ENCODE data around the gene GALNT18.

Gene GALNT18

DNA sequence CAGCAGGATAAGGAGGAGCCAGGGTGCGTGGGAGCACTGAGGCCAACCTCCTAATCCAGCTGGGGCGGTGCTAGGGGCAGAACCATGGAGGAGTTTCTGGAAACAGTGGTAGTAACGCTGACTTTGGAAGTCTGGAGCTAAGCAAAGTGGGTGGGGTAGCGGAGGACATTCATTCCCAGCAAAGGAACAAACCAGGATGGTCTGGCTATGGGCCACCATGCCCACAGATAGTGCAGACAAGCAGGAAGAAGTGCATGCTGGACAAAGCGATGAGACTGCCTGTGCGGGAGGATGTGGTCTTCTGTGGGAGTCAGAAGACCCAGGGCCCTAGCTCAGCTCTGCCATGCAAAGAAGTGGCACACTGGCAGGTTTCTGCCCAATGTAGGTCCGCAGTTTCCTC is 197.1 kb downstream of the GALNT18 start:
- no peak for DNase-seq

DNA sequence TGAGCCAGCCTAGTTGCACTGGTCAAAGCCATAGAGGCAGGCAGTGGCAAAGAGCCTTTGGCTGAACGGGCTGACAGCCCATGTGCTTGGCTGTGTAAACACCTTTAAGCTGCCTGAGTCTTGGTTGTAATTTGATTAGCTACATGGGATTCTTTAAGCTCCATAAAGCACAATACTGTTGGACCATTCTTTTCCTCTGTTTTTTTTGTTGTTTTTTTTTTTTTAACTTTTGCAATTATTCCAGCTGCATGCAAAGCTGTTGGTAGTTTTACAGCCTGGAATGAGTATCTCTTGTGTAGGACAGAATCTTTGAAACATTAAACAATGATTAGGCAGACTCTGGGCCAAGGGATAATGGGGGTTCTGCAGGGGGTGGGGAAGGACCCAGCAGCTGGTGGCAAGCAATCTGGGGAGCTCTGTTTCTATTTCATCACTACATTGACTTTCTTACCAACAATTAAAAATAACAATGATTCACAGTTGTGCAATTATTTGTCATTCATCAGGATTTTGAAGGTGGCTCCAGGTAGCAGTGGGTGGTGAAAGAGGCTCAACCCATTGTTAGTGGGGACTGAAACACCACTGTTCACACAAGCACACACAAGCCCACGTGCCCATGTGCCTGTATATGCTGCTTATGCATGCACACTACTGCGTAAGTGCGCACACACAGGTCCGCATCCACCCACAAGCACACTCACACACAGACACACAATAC is 199.2 kb downstream of the GALNT18 start:
- no peak for DNase-seq

DNA sequence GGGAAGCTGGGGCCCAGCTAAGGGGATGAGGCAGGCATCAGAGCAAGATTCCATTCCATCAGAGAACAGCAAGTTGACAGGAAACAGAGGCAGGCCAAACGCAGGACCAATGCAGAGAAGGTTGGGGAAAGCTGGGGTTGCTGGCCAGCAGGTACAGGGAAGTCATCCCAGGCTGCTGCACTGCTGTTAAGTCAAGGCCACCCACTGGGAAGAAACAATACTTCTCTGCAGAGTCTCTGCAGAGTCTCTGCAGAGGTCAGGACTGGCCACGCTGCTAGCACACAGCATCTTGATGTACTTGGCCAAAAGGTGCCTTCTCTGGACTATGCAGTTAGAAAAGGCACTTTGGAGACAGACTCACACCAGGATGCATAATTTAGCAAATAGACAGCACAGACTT is 200.3 kb downstream of the GALNT18 start:
- DNase-seq, result no peak

DNA sequence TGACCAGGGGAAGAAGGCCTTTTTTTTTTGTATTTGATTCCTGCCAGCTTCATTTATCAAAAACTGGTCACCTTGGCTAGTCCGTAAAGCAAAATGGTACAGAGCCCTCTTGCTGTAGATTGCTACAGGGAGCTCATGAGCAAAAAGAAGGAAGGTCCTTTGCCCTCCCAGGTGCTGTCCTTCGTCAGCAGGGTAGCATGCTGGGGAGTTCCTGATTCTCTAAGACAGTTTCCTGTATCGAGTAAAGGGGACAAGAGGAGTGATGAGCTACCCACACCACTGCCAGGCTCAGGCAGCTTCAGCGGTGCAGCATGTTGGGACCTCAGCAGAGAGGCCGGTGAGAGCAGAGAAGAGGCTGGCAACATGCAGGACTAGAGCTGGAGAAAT is 200.9 kb downstream of the GALNT18 start:
- DNase-seq, result no peak

DNA sequence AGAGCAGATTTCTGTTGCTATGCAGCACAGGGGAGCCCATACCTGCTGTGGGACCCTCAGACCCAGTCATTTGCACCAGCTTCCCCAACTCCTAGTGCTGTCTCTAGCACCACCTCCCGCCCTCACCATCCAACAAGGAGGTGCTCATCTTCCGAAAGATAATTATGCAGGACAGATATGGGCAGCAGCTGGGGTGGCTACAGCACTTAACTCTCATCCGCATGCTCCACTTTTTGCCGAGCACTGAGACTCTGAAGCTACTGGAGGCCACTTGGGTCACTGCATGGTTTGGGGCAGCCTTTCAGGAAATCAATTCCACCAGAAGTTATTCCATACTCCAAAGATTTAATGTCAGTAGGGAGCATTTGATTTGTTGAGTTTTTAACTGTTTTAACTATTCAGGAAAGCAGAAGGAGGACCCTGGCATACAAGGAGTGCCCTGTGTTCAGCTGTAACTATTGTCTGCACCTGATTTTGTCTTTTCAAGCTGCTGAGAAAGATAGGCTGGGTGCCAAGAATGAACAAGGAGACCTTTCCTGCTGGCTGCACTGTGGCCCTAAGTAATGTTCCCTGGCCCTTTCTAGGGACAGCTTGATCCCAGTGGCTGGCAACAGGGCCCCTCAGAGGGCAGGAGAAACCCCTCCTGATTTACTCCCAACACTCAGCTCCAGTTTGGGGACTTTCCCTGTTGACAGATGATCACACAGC is 201.5 kb downstream of the GALNT18 start:
- DNase-seq, result no peak

DNA sequence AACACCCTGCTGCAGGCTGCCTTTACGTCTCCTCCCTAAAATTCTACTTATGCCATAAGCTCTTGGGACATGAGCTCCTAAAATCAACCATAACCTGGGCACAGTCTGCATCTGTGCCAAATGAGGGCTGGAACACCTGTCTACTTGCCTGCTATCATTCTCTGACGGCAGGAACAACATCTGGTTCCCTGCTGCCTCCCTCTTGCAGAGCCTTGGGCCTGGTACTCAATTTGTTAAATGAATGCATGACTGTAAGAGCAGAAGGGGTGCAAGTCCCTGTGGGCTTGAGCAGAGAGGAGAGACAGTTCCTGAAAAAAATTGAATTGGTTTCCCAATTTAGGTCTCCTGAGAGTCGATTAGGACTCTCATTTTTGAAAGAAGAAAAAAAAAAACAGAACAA is 202.1 kb downstream of the GALNT18 start:
- peak; percentile 15 for DNase-seq

DNA sequence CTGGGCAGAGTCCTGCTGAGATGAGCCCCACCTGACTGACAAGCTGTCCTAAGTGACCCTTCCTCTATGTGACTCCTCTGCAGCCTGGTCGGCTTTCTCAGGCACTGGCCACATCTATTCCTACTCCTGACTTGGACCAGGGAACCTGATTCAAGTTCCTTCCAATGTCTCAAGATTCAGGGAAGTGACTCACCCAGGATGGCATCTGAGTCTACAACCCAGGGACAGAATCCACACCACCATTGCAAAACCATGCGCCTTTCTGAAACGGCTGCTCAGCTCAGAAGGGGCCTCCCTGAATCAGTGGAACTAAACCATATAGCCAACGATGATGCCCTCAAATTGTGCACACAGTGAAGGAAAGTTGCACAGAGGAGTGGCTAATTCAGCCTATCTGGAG is 204.9 kb downstream of the GALNT18 start:
- DNase-seq, result no peak

DNA sequence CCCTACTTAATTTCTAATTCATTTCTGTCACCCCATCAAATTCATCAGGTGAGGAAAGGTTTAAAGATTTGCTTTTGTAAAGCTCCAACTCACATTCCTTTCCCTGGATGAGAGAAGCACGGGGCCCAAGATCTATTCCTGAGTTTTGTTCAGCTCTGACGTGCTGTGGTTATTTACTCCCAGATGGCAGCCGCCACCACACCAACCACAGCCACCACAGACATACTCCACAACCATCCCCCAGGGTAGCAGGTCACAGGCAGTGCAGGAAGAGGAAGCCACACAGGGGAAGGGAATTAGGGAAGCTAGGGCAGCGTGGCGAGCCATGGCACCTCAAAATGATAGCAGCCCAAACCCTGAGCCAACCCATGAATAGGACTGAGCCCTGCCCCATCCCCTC is 205.3 kb downstream of the GALNT18 start:
- peak; percentile 5 for DNase-seq

DNA sequence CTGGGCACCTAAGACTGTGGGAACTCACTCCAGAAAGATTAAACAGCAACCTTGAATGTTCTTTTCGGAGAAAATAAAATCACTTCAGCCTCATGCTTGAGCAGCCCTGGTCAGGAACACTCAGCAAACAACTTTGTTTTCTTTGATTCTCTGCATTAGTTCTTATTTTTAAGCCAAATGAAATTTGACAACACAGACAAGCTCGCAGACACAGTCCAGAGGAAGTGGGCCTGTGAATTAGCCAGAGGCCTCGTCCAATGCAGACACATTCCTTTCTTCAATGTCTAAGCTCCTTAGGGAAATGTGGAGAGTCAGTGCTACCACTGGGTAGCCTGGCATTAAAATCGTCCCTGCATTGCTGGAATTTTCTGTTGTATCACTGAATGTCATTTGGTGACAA is 205.9 kb downstream of the GALNT18 start:
- no peak for DNase-seq

DNA sequence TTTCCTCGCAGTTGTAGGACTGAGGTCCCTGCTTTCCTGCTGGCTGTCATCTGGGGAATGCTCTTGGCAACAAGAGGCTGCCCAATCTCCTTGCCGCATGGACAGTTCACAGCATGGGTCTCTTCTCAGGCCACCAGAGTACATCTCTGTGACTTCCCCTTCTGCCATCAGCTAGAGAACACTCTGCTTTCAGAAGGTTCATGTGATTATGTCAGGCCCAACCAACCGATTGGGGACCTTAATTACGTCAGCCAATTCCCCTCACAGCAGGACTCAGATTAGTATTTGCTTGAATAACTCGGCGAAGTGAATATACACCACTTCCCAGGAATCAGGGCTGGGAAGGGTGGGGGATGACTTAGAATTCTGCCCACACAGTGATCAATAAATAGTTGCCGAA is 206.8 kb downstream of the GALNT18 start:
- DNase-seq, result no peak

DNA sequence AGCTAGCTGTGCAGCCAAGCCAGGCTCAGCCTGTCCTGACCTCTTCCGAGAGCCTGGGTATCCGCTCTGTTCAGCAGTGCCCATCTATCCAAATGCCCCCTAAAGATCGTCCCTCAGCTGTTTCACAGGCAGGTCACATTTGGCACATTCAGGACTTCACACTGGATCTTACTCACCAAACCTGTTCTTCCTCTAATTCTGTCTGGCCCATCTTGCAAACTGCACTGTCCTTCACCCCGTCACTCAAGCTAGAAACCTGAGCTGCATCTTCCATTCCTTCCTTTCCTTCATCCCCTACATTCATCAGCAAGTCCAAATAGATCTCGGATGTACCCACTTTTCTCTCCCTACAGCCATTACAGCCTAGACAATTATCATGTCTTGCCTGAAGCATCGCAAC is 208.0 kb downstream of the GALNT18 start:
- no peak for DNase-seq

DNA sequence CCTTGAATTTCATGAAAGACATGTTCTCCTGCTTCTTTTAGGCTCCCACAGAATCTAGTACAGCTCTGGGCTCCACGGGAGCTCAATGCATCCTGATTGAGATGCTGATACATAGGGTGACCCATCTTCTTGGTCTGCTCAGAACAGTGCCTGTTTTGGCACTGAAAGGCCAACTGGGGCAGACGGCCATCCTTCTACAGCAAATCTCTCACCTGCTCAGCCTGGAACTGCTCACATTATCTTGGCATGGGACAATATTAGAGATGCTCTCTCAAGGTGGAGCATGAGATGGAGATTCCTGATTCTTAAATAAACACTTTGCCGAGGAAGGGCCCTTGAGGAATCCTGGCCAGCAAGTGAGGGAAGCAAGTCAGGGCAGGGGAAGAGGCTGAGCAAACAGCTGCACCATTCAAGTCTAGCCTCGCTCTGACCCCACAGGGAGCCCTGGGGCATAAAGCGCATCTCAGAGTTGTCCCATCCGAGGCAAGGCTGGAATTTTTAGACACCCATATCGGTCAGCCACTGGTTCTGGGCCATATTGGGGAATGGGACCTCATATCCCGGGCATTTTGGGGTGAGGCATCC is 210.3 kb downstream of the GALNT18 start:
- no peak for DNase-seq

DNA sequence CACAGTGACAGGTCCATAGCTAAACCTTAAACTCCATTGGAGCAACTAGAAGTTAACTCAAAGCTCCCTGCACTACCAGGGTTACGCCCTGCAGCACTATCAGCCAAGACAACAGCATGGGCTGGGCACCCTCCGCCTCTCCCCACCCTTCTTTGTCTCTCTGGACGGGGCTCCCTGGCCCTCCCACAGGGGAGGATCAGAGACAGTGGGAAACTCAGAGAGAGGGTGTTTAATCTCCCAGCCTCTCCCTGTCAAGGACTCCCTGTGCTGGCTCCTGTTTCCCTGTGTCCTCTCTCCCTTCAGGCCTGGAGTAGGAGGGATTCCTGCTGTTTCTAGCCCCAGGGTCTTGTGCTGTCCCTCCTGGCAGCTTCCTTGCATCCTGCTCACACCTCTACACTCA is 211.9 kb downstream of the GALNT18 start:
- DNase-seq, result no peak

DNA sequence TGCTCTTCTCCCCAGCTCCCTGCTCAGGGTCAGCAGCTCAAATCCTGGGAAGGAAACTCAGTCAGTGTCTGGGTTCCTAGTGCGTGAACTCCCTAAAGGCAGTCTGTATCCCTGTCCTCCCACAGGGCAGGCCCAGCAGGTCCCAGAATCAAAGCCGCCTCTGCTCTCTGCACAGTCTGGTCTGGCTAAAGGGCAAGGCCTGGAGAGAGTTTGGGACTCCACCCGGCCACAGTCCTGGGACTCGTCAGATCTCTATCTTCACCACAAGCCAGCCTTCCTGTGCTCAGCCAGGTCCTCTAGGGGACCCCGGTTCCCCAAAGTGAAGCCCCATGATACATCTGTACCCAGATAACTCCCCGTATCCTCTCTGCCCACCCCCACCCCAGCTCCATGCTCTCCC is 212.6 kb downstream of the GALNT18 start:
- no peak for DNase-seq

DNA sequence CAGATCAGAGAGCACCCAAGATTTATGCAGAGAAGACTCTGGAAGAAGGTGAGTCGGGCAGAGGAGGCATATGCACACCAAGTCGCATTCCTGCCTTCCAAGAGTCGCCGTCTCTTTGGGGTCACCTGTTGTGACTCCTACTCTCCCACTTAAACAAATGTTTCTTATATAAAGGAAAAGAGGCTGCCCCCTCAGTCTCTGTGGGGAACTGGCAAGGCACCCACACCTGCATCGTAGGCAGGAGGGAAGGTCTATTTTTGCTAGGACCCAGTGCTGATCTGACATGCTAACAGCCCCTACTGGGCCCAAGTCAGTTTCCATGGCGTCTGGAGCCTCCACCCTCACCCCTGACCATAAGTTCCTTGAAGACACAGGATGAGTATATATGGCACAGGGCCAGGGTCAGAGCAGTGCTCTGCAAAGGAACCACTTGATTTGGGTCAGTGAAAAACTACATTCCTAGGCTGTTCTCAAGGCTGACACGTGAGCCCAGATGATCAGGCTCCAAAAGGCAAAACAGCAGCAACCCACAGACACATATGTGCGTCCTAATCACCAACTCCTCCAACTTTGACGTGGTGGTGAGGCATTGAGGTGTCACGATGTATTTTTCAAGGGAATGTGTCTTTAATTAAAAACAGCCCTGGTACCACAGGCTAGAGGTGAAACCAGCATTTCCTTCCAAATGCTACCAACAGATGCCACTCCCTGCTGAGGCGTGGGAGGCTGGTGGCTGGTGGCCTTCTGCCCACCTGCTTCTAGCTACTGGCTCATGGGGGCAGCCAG is 213.2 kb downstream of the GALNT18 start:
- DNase-seq, result peak; percentile 3

DNA sequence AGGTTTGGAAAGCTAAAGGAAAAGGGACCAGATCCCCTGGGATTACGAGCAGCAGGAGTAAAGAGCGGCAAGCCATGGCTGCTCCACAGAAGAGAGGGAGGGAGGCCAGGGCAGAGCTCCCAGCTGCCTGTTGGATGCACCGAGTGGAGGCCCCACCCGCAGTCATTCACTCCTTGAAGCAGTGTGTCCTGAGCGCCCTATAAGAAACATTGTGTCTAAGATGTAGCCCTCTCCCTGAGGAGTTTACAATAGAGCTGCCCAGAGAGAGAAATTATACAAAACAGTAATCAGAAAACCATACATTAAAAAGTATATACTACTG is 214.1 kb downstream of the GALNT18 start:
- DNase-seq, result no peak

DNA sequence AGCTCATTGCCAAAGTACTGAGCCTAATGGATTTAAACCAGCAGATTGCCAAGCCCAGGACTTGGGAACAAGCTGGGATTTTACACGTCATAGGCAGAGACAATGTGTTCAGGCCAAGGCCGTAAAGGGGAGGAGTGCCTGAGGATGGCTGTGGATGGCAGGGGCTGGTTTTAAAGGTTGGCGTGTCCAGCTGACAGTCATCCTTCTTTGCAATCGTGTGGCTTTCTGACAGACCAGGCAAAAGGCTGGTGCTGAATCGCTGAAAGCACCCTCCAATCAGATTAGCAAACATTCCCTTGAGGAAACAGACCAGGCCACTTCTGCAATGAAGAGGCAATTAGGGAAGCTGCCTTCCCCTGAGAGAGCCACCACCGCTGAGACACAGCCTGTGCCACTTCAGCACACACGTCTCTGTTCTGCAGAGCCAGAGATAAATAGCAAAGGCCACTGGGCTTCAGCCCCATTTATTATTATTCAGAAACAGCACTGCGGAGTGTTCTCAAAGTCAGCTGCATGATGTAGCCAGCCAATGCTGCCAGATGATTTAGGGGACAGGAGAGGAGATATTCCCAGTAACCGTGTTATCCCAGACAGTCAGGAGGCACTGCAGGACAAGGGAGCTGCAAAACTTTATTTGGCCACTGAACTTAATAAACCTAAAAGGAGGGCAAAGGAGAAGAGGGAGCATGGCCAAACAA is 214.6 kb downstream of the GALNT18 start:
- DNase-seq, result no peak

DNA sequence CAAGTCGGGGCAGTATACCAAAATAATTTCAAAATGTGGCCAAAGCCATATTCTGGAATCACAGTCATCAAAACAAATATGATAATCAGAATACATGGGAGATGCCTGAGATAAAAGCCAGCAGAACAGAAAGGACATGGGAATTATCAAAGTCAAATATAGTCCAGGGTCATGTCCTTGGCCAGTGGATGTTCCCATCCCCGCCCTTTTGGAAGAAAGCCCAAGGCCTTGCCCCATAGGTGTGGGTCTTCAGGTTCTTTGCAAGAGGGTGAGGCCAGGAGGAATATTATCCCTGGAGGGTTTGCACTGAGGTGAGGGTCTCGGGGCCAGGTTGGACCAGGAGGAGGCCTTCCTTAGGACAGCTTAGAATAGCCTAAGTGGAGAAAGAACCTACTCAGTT is 215.2 kb downstream of the GALNT18 start:
- no peak for DNase-seq

DNA sequence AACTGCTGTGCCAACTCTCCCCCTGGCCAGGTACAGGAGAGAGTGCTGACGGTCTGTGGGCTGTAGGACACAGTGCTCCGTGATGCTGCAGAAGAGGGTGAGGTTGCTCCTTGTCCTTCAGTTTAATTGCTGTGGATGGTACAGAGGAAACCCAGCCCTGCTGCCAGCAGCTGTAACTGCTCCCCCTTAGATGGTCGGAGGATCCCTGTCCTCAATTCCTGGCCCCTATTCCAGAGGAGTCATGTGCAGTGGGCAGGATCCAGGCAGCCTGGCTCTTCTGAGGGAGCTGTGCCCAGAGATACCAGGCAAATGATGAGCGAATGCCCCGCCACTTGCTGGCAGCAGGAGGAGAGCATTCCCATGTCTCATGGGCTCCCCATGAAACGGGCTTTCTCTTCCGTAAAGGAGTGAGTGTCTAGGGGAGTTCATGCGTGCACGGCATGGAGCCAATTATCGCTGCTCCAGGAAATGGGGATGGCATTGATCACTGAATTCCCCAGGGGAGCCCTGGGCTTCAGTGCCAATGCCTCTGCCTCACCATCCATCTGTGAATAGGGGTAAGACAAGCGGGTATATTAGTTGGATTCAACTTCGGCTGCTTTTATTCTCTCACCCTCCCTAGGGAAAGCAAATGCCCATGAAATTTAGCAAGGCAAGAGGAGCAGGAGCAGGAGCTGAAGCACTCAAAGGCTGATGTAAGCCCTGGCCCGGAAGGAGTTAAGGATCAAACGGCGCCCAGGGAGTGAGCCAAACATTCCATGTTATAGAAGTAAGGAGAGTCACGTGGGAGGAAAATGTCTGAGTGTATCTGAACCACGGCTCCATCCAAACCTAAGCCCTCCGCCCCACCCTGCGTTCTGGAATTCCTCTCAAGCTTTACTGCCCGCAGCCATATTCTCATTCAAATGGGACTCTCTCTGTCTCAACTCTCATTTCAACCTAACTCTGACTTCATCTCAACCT is 217.8 kb downstream of the GALNT18 start:
- no peak for DNase-seq

DNA sequence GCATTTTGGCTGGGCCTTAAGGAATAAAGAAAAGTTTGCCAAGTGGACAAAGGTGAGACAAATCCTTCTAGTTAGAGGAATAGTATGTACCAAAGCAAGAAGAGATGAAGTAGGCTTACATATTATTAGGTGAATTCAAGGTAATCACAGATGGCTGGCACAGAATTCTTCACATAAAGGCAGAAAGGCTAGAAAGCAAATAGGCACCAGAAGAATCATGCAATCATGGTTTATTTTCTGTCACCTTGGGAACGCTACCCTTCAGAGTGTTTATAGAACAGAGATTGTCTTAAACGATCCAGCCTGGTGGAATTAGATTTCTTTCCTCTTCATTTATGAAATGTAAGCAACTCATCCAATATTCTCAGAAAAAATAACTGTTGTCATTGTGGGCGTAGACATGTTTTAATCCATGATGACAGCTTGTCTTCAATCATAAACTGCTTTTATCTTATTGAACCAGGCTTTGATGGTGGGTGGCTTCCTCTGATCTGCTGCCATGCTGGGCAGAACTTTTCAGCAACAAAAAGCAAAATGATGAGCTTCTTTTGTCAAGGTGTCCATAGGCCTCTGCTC is 219.8 kb downstream of the GALNT18 start:
- no peak for DNase-seq

DNA sequence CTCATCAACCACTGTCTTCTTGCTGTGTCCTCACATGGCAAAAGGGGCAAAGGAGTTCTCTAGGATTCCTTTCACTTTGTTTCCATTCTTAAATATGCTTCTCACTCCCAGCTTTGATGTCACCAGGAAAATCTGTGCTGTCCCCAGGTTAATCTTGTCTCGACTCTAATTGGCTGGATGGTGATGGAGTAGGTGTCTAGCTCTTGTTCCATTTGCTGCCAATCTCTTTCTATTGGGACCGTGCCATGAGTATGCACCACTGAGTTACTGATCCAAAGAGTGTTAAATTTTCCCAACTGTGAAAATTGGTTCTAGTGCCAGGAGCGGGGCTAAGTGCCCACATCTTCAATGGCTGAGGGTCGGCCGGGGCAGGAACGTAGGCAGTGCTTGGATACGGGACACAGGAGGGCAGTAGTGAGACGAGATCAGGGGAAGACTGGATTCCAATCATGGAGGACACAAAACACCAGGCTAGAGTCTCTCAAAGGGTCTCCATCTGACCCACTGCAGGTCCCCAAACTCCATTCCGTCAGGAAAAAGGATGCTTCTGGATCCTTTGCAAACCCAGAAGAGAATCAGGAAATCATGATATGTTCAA is 221.1 kb downstream of the GALNT18 start:
- DNase-seq, result no peak

All from NCI-H1694 treated with DMSO at 0.1 percent for 48 hours (cell line).